Measurements from ENCODE around the gene LDLRAD2.

The LDLRAD2 gene

DNA sequence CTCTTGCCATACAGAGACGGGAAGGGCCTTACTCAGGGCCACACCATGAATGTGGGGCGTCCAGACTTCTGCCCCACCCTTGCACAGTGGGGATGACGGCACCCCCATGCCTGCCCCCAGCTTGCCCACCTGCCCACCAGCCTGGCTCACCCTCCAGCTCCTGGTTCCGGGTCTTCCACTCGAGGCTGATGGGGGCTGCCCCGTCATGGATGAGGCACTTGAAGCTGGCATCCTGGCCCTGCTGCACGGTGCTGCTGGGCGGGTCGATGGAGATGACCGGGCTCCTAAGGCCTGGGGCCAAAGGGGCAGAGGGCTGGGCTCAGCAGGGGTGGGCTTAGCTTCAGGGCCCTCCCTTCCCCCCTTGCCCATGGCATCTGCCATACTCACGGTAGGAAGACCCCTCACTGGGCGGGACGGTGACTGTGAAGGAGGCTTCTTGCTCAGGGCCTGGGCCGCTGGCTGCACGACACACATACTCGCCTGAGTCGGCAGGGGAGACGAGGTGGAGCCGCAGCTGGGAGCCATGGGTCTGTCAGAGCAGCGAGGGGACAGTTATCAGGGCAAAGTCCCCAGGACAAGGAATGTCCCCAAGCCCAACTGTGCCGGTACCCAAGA lies 29.9 kb downstream of the LDLRAD2 start:
- in situ Hi-C loops (cut with MboI; ENCODE audit: low sequenced_read_pairs): no loop called here

DNA sequence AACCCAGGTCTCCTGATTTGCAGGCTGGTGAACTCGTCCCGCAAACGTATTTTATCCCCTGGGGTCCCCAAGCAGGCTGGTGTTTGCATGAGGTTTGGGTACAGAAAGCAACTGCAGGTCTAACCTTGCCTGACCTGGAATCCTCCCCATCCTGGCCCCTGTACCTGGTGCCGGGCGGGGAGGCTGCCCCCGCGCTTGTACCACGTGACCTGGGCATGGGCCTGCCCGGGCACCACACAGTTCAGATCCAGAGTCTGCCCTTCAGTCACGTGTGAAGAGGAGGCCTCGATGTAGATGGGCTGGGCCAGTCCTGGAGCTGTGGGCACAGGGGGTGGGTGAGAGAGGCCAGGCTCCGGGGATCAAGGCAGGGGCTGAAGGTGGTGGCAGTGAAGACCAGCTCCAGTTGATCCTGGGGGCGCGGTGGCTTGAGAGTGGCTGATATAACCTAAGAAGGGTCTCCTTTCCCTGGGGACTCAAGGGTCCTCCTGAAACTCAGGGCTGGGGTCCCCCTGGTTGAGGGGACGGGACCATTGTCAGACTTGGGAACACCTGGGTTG lies 30.6 kb downstream of the LDLRAD2 start:
- in situ Hi-C loops (cut with MboI; ENCODE audit: low sequenced_read_pairs): no loop called here

DNA sequence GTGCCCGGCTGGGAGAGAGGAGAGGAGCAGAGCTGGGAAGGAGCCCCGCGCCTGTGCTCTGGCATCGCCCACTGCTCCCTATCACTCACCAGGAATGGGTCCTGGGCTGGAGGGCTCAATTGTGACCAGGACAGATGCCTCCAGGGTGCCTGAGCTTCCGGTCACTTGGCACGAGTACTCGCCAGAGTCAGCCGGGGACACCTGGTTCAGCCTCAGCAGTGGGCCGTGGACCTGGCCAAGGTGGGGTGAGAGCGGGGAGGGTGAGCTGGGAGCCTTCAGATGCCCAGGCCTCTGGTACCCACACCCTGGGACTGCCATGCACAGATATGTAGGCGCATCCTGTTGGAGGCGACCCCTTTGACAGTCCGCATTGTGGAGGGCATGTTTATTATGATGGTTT lies 31.1 kb downstream of the LDLRAD2 start:
- in situ Hi-C loops (cut with MboI; ENCODE audit: low sequenced_read_pairs): no loop called here

DNA sequence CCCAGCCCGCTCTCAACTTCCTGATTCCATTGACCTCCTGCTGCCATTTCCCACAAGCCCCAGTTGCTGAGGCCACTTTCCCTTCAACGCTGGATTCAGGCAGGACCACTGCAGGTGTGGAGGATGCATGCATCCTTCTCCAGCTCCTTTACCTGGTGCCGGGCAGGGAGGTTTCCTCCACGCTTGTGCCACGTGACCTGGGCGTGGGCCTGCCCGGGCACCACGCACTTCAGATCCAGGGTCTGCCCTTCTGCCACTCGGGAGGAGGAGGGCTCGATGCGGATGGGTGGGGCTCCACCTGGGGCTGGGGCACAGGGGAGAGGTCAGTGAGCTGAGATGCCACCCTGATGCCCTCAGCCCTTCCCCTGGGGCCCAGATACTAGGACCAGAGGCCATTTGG lies 31.9 kb downstream of the LDLRAD2 start:
- in situ Hi-C loops (cut with MboI; ENCODE audit: low sequenced_read_pairs): no loop called here

DNA sequence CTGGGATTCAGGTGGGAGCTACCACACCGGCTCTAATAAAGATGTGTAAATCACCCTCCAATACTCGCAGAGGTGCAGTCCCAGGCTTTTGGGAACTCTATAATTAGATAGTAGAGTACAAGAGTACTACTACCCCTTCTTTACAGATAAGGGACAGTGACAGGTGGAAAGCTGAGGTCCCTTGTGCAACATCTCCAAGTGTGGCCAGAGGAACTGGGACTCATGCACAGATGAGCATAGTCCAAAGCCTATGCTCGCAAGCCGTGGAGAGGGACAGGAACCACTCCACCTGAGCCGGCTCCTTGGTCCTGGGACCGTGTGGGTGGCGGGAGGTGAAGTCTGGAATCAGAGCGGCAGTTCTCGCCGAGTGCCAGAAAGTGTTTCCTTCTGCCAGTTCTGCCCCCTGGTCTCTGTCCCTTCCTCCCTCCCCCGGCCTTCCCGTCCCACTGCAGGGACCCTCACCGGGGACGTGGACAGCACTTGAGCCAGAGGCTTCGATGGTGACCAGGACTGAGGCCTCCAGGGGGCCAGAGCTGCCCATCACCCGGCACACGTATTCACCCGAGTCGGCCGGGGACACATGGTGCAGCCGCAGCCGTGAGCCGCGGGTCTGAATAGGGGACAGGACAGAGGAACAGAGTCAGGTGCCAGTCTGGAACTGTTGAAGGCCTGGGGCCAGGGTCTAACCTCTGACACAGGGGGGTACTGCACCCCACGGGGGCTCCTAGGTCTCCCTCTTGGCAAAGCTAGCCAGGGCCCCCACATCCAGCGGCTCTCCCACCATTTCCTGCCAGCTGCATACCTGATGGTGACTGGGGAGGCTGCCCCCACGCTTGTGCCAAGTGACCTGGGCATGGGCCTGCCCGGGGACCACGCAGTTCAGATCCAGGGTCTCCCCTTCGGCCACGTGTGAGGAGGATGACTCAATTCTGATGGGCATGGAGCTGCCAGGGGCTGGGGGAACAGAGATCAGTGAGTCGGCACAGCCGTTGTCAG lies 33.9 kb downstream of the LDLRAD2 start:
- in situ Hi-C loops (cut with MboI; ENCODE audit: low sequenced_read_pairs): no loop called here

DNA sequence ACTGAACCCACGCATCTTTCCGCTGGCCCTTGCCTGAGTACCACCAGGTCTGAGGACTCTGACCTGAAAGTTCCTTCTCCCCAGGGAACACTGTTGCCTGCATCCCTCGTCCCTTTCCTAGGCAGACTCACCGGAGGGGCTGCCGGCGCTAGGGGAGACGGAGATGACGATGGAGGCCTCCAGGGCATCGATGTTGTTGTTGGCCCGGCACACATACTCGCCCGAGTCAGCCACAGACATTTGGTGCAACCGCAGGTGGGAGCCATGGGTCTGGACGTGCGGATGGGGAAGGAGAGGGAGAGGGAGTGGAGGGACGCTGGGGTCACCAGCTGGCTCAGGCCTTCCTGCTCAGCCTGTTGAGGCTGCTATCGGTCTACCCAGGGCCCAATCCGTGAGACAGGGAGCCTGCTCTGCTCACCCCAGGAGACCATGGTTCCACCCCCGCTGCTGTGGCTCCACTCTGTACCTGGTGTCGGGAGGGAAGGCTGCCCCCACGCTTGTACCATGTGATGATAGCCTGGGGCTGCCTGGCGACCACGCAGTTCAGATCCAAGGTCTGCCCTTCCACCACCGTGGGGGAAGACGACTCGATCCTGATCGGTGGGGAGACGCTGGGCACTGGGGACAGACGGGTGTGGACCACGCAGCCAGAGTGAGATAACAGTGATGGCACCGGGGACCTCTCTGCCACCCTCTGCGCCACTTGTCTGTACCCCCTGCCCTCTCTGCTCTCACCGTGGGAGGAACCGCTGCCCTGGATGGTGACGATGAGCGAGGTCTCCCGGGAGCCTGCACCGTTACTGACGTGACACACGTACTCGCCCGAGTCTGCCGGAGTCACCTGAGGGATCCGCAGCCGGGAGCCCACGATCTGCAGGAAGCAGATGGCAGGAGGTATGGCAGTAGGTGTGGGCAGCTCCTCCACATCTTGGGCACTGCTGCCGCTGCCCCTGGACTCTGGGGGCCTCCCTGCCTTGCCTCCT lies 35.4 kb downstream of the LDLRAD2 start:
- in situ Hi-C loops (cut with MboI; ENCODE audit: low sequenced_read_pairs): no loop called here

DNA sequence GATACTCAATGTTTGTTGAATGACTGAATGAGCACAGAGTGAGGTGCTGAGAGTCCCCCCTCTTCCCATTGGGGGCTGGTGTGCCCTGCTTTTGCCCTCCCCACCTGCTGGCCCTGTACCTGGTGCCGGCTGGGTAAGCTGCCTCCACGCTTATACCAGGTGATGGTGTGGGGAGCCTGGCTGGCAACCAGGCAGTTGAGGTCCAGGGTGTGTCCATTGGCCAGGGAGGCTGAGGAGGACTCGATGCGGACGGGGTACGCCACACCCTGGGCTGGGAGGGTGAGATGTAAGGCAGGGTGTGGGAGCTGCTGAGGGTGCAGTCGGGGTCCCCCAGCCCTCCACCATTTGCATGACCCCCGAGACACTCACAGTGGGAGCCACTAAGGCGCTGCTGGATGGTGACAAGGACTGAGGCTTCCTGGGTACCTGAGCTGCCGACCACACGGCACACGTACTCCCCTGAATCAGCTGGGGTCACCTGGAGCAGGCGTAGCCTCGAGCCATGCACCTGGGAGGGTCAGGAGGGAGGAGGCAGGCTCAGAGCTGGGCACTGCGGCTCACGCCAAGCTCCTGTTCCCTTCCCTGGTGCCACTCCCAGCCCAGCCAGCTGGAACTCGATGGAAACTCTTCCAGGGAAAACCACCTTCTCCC lies 36.6 kb downstream of the LDLRAD2 start:
- in situ Hi-C loops (cut with MboI; ENCODE audit: low sequenced_read_pairs): no loop called here

DNA sequence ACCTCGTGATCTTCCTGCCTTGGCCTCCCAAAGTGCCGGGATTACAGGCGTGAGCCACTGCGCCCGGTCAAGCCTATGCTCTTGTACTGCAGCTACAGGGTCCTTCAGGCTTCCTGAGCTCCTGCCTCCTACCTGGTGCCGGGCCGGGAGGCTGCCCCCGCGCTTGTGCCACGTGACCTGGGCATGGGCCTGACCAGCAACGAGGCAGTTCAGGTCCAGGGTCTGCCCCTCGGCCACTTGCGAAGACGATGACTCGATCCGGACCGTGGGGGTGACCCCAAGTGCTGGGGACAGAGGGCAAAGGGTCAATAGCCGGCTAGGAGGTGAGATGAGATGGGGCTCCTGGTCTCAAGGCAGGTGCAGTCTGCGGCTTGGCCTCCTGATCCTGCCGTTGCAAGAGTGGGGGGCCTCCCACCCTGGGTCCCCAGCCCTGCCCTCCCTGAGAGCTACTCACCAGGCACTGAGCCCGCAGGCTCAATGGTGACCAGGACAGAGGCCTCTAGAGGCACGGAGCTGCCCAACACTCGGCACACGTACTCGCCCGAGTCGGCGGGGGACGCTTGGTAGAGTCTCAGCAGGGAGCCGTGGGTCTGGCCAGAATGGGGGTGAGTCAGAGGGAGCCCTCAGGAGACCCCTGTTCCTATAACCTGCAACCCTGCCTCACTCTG lies 38.0 kb downstream of the LDLRAD2 start:
- in situ Hi-C loops (cut with MboI; ENCODE audit: low sequenced_read_pairs): no loop called here

DNA sequence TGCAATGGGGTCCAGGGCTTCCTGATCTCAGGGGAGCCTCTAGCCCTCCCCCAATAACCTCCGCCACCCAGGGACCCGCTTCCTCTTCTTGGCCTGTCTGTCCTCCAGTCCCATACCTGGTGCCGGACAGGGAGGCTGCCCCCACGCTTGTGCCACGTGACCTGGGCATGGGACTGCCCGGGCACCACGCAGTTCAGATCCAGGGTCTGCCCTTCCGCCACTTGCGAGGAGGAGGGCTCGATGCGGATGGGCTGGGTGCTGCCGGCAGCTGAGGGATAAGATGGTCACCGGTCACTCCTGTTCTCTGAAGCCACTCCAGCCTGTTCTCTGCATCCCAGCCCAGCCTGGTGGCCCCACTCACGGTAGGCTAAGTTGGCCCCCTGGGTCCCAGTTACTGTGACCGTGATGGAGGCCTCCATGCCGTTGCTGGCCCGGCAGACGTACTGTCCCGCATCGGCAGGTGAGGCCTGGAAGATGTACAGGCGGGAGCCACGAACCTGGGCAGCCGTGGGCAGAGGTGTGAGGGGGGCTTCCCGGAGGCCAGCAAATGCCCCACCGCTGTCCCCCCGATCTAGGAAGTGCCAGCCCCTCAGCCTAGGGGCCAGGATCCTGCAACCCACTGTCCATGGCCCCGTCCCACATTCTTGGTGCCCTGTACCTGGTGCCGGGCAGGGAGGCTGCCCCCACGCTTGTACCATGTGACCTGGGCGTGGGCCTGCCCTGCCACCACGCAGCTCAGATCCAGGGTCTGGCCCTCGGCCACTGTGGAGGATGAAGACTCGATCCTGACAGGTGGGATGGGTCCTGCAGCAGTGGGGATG lies 39.6 kb downstream of the LDLRAD2 start:
- in situ Hi-C loops (cut with MboI; ENCODE audit: low sequenced_read_pairs): no loop called here

DNA sequence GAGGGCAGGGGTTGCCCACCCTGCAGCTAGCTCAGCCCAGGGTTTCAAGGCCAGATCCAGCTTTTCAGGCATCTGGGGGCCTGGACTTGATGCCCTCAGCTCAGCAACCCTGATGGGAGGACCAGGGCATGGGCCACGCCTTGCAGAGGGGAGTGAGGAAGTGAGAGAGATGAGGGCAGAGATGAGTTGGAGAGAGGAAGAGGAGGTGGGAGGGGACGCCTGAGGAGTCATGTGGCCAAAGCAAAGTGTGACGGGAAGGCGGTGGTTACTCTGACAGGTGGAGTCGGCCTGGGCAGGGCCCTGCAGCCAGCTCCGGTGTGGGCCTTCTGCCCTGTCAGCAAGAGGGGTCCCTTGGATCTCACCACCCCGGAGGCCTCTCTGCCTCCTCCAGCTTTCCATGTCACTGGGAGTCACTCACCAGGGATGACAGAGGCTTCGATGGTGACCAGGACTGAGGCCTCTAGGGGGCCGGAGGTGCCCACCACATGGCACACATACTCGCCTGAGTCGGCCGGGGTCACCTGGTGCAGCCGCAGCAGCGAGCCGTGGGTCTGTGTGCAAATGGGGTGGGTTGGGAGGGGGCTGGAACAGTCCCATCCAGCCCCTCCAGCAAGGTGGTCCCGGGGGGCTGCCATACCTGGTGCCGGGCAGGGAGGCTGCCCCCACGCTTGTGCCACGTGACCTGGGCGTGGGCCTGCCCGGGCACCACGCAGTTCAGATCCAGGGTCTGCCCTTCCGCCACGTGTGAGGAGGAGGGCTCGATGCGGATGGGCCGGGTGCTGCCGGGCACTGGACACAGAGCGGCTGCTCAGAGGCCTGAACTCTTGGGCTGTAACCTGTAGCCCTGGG lies 40.4 kb downstream of the LDLRAD2 start:
- in situ Hi-C loops (cut with MboI; ENCODE audit: low sequenced_read_pairs): no loop called here

DNA sequence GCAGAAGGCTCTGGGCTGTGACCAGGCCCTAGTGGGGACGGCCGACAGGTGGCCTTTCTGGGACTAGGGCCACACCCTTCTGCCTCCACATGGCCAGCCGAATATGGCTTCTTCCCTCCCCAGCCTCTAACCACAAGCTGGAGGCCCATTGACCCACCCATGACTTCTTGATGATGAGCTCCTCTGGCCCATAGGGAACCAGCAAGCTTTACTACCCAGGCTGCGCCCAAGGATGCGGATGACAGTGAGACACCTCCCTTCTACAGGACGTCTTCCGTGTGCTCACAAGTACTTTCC lies 41.0 kb downstream of the LDLRAD2 start:
- in situ Hi-C loops (cut with MboI; ENCODE audit: low sequenced_read_pairs): no loop called here

DNA sequence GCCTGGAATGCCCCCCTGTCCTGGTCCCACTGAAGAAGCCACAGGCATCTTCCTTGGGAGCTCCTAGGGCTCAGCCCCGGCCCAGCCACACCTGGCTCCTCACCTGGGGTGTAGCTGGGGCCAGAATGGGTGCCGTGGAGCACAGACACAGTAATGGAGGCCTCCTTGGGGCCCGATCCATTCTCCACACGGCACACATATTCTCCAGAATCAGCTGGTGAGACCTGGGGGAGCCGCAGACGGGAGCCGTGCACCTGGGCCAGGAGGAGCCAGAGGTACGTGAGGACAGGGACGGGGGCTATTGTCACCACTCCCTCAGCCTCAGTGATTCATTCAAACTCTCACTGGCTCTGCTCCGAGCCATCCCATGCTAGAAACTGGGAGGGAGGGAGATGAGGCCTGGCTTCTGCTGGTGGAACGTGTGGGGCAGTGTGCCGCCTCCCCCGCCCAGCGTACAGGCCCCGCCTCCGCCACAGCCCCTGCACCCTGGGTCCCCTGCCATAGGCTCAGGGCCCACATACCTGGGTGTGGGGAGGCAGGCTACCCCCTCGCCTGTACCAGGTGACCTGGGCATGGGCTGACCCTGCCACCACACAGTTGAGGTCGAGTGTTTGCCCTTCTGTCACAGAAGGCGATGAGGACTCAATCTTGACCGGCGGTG lies 42.2 kb downstream of the LDLRAD2 start:
- in situ Hi-C loops (cut with MboI; ENCODE audit: low sequenced_read_pairs): no loop called here

DNA sequence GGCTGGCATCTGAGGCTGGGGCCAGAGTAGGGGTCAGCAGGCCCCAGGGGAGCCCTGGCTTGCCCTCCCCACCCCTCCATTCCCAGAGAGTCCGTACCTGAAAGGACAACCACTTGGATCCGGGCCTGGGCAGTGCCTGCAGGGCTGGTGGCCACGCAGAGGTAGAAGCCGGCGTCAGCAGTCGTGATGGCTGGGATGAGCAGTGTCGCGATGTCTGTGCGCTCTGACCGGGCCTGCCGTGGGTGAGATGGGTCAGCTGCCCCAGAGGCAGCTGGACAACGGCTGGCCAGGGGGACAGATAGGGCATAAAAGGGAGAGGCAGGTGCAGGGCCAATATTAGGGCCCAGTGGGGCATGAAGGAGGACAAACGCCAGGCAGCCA lies 42.7 kb downstream of the LDLRAD2 start:
- in situ Hi-C loops (cut with MboI; ENCODE audit: low sequenced_read_pairs): no loop called here

DNA sequence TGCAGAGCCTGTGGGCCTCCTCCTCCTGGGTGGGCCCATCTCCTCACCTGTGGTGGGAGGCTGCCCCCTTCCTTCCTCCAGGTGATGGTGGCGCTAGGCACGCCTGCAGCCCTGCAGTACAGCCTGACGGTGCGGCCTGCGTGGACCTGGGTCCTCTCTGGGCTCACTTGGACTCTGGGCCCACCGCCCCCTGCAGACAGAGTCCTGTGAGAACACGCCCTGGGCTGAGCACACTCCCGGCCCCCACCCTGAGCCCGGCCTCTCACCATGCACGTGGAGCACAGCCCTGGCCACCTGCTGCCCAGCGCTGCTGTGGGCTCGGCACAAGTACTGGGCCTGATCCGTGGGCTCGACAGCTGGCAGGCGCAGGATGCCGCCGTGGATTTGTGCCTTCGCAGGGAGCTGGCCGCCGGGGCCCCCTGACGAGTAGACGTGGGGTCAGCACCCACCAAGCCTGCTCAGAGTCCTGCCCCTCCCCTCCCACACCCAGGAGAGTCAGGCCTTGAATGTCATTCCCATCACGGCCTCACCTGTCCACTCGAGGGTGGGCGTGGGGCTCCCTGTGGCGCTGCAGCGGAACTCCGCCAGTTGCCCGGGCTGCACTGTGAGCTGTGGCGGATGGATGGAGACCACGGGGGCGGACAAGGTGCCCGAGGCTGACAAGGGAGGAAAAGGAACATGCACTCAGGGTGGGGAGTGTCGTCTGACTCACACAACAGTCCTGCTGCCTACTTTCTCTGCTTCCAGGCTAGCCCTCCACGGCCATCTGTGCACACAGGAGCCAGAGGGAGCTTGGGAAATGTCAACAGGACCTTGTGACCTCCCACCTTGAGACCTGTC lies 43.4 kb downstream of the LDLRAD2 start:
- in situ Hi-C loops (cut with MboI; ENCODE audit: low sequenced_read_pairs): no loop called here

DNA sequence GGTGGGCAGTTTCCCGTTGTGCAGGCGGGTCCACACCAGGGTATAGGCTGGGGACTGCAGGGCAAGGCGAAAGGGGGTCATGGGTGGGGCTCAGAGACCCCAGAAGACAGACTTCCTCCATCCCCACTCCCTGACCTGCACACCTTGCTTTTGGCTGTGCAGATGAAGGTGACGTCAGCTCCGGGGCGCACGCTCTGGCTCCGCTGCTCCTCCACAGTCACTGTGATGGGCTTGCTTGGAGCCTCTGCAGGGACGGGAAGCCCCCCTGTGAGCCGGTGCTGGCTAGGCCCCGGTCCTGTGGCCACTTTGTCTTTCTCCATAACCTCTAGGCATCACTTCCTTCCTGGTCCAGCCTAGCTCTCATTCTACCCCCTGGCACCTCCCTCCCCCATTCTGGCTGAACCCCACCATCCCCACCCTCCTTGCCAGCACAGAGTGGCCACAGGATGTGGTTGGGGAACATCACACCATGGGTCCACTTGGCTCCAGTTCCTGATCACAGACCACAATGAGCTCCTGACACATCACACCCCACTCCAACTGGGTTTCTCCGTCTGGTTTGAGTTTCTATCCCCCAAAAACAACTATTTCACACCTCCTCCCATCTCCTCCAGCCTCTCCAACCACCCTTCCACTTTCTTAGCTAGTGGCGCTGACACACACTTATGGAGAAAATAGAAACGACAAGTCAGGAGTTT lies 45.2 kb downstream of the LDLRAD2 start:
- in situ Hi-C loops (cut with MboI; ENCODE audit: low sequenced_read_pairs): no loop called here

Measured in hTERT RPE-1 (cell line).